ENCODE measurements around the gene SLC25A11. TPM values are rescaled to one million over a fixed set of nuclear protein-coding genes. Genes with fewer than 3 reads are reported as not detected.

The SLC25A11 gene
- total and polyA plus RNA-seq, 4 donors, result 28.5 to 54.1 (median 46.0) TPM

DNA sequence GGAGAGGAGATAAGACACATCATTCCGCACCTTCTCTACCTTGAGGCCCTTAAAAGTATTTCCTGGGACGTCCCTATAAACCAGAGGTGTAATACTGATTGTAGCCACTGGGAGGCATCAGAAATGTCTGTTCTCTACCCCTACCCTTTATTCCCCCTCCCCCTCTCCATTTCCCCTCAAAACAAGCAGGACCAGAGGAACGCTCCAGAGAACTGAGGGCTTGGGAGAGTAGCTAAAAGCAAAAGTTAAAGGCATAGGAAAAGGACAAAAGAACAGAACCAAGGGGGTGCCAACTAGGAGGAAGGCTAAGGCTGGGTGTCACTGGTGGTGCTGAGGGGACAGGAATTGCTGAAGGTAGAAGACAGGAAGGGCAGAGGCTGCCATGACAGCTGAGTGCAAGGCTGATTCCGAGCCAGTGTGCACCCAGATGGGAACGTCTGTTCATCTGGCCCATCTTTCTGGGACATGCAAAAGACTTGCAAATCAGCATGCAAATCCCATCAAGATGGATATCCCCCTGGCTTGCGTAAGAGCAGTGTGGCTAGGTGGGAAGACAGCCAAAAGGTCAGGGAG, 40.9 kb upstream of the SLC25A11 start:
- TF ChIP-seq CTCF (IDR thresholded peaks at IDR 0.05; ENCODE audit: low read depth, low read length, missing input control), result peak; percentile 81
- TF ChIP-seq JUND (IDR thresholded peaks at IDR 0.05), result no peak
- peak; percentile 72 to 83 for TF ChIP-seq RAD21 (IDR thresholded peaks at IDR 0.05)
- H3K36me3 ChIP-seq (ENCODE audit: control insufficient read depth in 4 of 4, insufficient read depth in 3 of 4, low read depth in 1 of 4, low read length in 3 of 4), result peaks cover 12 to 35% (median 19%) of the 10 kb centered on the region in 4 donors
- H3K4me3 ChIP-seq (ENCODE audit: low read depth in 1 of 3, low read length in 3 of 3), result no peak overlapping the region
- DNase-seq (ENCODE audit: low spot score), result no peak
- H3K27me3 ChIP-seq (ENCODE audit: control insufficient read depth in 4 of 4, insufficient read depth in 4 of 4, low read length in 3 of 4), result no peaks in the 10 kb centered on the region
- H3K9me3 ChIP-seq (ENCODE audit: control insufficient read depth in 4 of 4, low read length in 3 of 4), result no peaks in the 10 kb centered on the region
- no peak overlapping the region for H3K9ac ChIP-seq (ENCODE audit: low read depth in 1 of 2, low read length in 2 of 2)
- 45% methylated on average over 6 of the region's 6 CpGs for WGBS
- no peak overlapping the region for H3K27ac ChIP-seq (ENCODE audit: low read depth in 1 of 2, low read length in 2 of 2)
- H3K4me1 ChIP-seq (ENCODE audit: control insufficient read depth in 4 of 4, insufficient read depth in 4 of 4, low read length in 3 of 4), result peaks cover 0 to 8% (median 2%) of the 10 kb centered on the region in 4 donors

- no peak for DNase-seq (ENCODE audit: low spot score)
- Histone ChIP-seq H3K36me3 (ENCODE audit: control insufficient read depth in 4 of 4, insufficient read depth in 3 of 4, low read depth in 1 of 4, low read length in 3 of 4) (peaks cover 10 to 38% (median 20%) of the 10 kb centered on the region in 4 donors), H3K27me3 (ENCODE audit: control insufficient read depth in 4 of 4, insufficient read depth in 4 of 4, low read length in 3 of 4) (no peaks in the 10 kb centered on the region), H3K27ac (ENCODE audit: low read depth in 1 of 2, low read length in 2 of 2) (no peak overlapping the region), H3K9me3 (ENCODE audit: control insufficient read depth in 4 of 4, low read length in 3 of 4) (no peaks in the 10 kb centered on the region), H3K4me1 (ENCODE audit: control insufficient read depth in 4 of 4, insufficient read depth in 4 of 4, low read length in 3 of 4) (peaks cover 0 to 8% (median 3%) of the 10 kb centered on the region in 4 donors), H3K9ac (ENCODE audit: low read depth in 1 of 2, low read length in 2 of 2) (no peak overlapping the region), H3K4me3 (ENCODE audit: low read depth in 1 of 3, low read length in 3 of 3) (no peak overlapping the region)
- TF ChIP-seq FOXA1 (IDR thresholded peaks at IDR 0.05) (no peak), GABPA (IDR thresholded peaks at IDR 0.05 in 1 of 2, conservative IDR thresholded peaks at IDR 0.05 in 1 of 2) (no peak), JUND (IDR thresholded peaks at IDR 0.05) (no peak), HNF4G (IDR thresholded peaks at IDR 0.05) (no peak), YY1 (IDR thresholded peaks at IDR 0.05) (no peak), SP1 (IDR thresholded peaks at IDR 0.05) (no peak)
- TF ChIP-seq, protein P1, sequence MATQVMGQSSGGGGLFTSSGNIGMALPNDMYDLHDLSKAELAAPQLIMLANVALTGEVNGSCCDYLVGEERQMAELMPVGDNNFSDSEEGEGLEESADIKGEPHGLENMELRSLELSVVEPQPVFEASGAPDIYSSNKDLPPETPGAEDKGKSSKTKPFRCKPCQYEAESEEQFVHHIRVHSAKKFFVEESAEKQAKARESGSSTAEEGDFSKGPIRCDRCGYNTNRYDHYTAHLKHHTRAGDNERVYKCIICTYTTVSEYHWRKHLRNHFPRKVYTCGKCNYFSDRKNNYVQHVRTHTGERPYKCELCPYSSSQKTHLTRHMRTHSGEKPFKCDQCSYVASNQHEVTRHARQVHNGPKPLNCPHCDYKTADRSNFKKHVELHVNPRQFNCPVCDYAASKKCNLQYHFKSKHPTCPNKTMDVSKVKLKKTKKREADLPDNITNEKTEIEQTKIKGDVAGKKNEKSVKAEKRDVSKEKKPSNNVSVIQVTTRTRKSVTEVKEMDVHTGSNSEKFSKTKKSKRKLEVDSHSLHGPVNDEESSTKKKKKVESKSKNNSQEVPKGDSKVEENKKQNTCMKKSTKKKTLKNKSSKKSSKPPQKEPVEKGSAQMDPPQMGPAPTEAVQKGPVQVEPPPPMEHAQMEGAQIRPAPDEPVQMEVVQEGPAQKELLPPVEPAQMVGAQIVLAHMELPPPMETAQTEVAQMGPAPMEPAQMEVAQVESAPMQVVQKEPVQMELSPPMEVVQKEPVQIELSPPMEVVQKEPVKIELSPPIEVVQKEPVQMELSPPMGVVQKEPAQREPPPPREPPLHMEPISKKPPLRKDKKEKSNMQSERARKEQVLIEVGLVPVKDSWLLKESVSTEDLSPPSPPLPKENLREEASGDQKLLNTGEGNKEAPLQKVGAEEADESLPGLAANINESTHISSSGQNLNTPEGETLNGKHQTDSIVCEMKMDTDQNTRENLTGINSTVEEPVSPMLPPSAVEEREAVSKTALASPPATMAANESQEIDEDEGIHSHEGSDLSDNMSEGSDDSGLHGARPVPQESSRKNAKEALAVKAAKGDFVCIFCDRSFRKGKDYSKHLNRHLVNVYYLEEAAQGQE (IDR thresholded peaks at IDR 0.05), result no peak
Measured at GRCh38 chr17:4978726-4979125, 38.9 kb upstream of the SLC25A11 start.

DNA sequence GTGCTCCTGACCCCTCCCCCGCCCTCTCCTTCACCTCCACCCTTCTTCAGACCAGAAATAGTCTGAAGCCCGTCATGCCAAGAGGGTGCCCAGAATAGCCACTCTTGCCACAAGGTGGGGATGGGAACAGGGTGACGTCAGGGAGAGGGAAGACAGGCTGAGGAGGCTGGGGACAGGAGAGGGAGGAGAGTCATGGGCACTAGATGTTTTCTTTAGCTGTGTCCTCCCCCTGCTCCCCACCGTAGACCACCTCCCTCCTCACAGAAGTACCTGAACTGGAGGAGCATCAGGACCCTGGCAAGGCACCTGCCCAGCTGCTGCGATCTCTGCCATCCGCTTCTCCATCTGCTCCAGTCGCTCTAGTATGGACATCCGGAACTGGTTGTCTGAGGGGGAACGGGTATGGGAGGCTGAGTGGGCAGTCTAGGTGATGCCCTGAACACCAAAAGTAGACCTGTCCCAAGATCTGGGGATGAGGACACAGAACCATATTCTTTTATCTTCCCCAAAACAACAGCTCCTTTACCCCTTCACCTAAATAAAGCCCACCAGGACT, 34.3 kb upstream of the SLC25A11 start:
- Histone ChIP-seq H3K9me3 (ENCODE audit: control insufficient read depth in 4 of 4, low read length in 3 of 4) (no peaks in the 10 kb centered on the region), H3K36me3 (ENCODE audit: control insufficient read depth in 4 of 4, insufficient read depth in 3 of 4, low read depth in 1 of 4, low read length in 3 of 4) (peaks cover 11 to 22% (median 18%) of the 10 kb centered on the region in 4 donors), H3K4me3 (ENCODE audit: low read depth in 1 of 3, low read length in 3 of 3) (no peak overlapping the region), H3K9ac (ENCODE audit: low read depth in 1 of 2, low read length in 2 of 2) (no peak overlapping the region), H3K4me1 (ENCODE audit: control insufficient read depth in 4 of 4, insufficient read depth in 4 of 4, low read length in 3 of 4) (peaks cover 3 to 34% (median 21%) of the 10 kb centered on the region in 4 donors), H3K27ac (ENCODE audit: low read depth in 1 of 2, low read length in 2 of 2) (no peak overlapping the region), H3K27me3 (ENCODE audit: control insufficient read depth in 4 of 4, insufficient read depth in 4 of 4, low read length in 3 of 4) (no peaks in the 10 kb centered on the region)
- WGBS, result 90% methylated on average over 9 of the region's 9 CpGs
- DNase-seq (ENCODE audit: low spot score), result no peak
- TF ChIP-seq ATF3 (IDR thresholded peaks at IDR 0.05), result no peak
- TF ChIP-seq FOXA2 (IDR thresholded peaks at IDR 0.05), result no peak
- TF ChIP-seq SP1 (IDR thresholded peaks at IDR 0.05), result no peak
- TF ChIP-seq EGR1 (IDR thresholded peaks at IDR 0.05; ENCODE audit: low read depth in 2 of 2), result no peak
- TF ChIP-seq TAF1 (conservative IDR thresholded peaks at IDR 0.05), result no peak
- TF ChIP-seq MAX (IDR thresholded peaks at IDR 0.05), result no peak
- no peak for TF ChIP-seq CTCF (IDR thresholded peaks at IDR 0.05; ENCODE audit: low read depth, low read length, missing input control)
- TF ChIP-seq JUND (IDR thresholded peaks at IDR 0.05), result no peak
- TF ChIP-seq, protein P1 (IDR thresholded peaks at IDR 0.05), result no peak
- TF ChIP-seq HNF4A (conservative IDR thresholded peaks at IDR 0.05), result no peak

All from liver (tissue), 9 donors.